ENCODE results near the gene SLC30A7. TPM values are rescaled to one million over a fixed set of nuclear protein-coding genes. Genes with fewer than 3 reads are reported as not detected.

The SLC30A7 gene
- total and polyA plus RNA-seq, 2 of the 13 experiments (the other 11 are each of a cell fraction or from before 2014, with no cell fraction given), result 8.3 to 40.8 TPM

DNA sequence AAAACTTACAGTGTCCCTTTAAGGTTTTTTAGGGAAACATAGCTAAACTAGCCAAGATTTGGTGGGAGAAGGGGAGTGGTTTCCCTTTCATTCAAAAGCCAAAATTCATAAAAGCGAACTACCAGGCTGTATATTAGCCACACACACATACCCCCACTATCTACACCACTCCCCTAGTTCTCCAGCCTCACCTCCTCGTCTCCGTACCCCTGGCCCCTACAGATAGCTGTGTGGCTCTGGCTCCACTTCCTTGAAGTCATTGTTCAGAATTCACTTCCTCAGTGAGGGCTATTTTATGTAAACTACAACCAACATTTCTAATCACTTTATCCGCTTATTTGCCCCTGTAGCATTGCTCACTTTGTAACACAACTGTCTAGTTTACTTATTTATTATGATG is 135.0 kb downstream of the SLC30A7 start:
- BruUV-seq (replicated peaks), result no TSS peak
- Histone ChIP-seq H2AFZ (ENCODE audit: low read length) (no peak overlapping the region), H3K36me3 (replicated peaks in 1 of 2; ENCODE audit: control insufficient read depth in 1 of 2, insufficient read depth in 2 of 2, low read length in 2 of 2) (no peaks in the 10 kb centered on the region), H3K9ac (ENCODE audit: insufficient read depth, low read depth, low read length) (no peak overlapping the region), H3K27ac (ENCODE audit: extremely low read length, insufficient read depth, low read length) (no peak overlapping the region), H3K79me2 (ENCODE audit: insufficient read depth, low read length) (peaks cover 14% of the 10 kb centered on the region), H3K4me3 (replicated peaks in 1 of 3; ENCODE audit: insufficient read depth in 1 of 3, low read depth in 2 of 3, low read length in 3 of 3) (no peak overlapping the region), H3K4me2 (ENCODE audit: low read depth, low read length) (no peak overlapping the region), H3K4me1 (ENCODE audit: insufficient read depth, low read length) (peaks cover 34% of the 10 kb centered on the region), H3K27me3 (ENCODE audit: control insufficient read depth in 1 of 2, insufficient read depth in 2 of 2, low read length in 2 of 2) (no peaks in the 10 kb centered on the region; a peak in 1 of 5 replicates), H4K20me1 (ENCODE audit: insufficient read depth, low read length) (no peaks in the 10 kb centered on the region), H3K9me3 (ENCODE audit: low read length) (no peaks in the 10 kb centered on the region)
- no peak for TF ChIP-seq SRSF1 (optimal IDR thresholded peaks at IDR 0.05; ENCODE audit: low read depth, low read length)
- no peak for TF ChIP-seq FOXC1 (CRISPR knock-in tag; IDR thresholded peaks at IDR 0.05; ENCODE audit: borderline replicate concordance)
- TF ChIP-seq PAF1 (CRISPR knock-in tag; IDR thresholded peaks at IDR 0.05), result no peak
- TF ChIP-seq ZNF772 (CRISPR knock-in tag; IDR thresholded peaks at IDR 0.05), result no peak
- TF ChIP-seq, protein P1, sequence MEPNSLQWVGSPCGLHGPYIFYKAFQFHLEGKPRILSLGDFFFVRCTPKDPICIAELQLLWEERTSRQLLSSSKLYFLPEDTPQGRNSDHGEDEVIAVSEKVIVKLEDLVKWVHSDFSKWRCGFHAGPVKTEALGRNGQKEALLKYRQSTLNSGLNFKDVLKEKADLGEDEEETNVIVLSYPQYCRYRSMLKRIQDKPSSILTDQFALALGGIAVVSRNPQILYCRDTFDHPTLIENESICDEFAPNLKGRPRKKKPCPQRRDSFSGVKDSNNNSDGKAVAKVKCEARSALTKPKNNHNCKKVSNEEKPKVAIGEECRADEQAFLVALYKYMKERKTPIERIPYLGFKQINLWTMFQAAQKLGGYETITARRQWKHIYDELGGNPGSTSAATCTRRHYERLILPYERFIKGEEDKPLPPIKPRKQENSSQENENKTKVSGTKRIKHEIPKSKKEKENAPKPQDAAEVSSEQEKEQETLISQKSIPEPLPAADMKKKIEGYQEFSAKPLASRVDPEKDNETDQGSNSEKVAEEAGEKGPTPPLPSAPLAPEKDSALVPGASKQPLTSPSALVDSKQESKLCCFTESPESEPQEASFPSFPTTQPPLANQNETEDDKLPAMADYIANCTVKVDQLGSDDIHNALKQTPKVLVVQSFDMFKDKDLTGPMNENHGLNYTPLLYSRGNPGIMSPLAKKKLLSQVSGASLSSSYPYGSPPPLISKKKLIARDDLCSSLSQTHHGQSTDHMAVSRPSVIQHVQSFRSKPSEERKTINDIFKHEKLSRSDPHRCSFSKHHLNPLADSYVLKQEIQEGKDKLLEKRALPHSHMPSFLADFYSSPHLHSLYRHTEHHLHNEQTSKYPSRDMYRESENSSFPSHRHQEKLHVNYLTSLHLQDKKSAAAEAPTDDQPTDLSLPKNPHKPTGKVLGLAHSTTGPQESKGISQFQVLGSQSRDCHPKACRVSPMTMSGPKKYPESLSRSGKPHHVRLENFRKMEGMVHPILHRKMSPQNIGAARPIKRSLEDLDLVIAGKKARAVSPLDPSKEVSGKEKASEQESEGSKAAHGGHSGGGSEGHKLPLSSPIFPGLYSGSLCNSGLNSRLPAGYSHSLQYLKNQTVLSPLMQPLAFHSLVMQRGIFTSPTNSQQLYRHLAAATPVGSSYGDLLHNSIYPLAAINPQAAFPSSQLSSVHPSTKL (CRISPR knock-in tag; IDR thresholded peaks at IDR 0.05), result no peak
- TF ChIP-seq, protein P2, sequence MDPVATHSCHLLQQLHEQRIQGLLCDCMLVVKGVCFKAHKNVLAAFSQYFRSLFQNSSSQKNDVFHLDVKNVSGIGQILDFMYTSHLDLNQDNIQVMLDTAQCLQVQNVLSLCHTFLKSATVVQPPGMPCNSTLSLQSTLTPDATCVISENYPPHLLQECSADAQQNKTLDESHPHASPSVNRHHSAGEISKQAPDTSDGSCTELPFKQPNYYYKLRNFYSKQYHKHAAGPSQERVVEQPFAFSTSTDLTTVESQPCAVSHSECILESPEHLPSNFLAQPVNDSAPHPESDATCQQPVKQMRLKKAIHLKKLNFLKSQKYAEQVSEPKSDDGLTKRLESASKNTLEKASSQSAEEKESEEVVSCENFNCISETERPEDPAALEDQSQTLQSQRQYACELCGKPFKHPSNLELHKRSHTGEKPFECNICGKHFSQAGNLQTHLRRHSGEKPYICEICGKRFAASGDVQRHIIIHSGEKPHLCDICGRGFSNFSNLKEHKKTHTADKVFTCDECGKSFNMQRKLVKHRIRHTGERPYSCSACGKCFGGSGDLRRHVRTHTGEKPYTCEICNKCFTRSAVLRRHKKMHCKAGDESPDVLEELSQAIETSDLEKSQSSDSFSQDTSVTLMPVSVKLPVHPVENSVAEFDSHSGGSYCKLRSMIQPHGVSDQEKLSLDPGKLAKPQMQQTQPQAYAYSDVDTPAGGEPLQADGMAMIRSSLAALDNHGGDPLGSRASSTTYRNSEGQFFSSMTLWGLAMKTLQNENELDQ (CRISPR knock-in tag; IDR thresholded peaks at IDR 0.05; ENCODE audit: borderline replicate concordance), result no peak
- no peak for TF ChIP-seq ZNF7 (CRISPR knock-in tag; IDR thresholded peaks at IDR 0.05)
- TF ChIP-seq THYN1 (CRISPR knock-in tag; IDR thresholded peaks at IDR 0.05; ENCODE audit: borderline replicate concordance, low read depth), result no peak
- TF ChIP-seq, protein P3, sequence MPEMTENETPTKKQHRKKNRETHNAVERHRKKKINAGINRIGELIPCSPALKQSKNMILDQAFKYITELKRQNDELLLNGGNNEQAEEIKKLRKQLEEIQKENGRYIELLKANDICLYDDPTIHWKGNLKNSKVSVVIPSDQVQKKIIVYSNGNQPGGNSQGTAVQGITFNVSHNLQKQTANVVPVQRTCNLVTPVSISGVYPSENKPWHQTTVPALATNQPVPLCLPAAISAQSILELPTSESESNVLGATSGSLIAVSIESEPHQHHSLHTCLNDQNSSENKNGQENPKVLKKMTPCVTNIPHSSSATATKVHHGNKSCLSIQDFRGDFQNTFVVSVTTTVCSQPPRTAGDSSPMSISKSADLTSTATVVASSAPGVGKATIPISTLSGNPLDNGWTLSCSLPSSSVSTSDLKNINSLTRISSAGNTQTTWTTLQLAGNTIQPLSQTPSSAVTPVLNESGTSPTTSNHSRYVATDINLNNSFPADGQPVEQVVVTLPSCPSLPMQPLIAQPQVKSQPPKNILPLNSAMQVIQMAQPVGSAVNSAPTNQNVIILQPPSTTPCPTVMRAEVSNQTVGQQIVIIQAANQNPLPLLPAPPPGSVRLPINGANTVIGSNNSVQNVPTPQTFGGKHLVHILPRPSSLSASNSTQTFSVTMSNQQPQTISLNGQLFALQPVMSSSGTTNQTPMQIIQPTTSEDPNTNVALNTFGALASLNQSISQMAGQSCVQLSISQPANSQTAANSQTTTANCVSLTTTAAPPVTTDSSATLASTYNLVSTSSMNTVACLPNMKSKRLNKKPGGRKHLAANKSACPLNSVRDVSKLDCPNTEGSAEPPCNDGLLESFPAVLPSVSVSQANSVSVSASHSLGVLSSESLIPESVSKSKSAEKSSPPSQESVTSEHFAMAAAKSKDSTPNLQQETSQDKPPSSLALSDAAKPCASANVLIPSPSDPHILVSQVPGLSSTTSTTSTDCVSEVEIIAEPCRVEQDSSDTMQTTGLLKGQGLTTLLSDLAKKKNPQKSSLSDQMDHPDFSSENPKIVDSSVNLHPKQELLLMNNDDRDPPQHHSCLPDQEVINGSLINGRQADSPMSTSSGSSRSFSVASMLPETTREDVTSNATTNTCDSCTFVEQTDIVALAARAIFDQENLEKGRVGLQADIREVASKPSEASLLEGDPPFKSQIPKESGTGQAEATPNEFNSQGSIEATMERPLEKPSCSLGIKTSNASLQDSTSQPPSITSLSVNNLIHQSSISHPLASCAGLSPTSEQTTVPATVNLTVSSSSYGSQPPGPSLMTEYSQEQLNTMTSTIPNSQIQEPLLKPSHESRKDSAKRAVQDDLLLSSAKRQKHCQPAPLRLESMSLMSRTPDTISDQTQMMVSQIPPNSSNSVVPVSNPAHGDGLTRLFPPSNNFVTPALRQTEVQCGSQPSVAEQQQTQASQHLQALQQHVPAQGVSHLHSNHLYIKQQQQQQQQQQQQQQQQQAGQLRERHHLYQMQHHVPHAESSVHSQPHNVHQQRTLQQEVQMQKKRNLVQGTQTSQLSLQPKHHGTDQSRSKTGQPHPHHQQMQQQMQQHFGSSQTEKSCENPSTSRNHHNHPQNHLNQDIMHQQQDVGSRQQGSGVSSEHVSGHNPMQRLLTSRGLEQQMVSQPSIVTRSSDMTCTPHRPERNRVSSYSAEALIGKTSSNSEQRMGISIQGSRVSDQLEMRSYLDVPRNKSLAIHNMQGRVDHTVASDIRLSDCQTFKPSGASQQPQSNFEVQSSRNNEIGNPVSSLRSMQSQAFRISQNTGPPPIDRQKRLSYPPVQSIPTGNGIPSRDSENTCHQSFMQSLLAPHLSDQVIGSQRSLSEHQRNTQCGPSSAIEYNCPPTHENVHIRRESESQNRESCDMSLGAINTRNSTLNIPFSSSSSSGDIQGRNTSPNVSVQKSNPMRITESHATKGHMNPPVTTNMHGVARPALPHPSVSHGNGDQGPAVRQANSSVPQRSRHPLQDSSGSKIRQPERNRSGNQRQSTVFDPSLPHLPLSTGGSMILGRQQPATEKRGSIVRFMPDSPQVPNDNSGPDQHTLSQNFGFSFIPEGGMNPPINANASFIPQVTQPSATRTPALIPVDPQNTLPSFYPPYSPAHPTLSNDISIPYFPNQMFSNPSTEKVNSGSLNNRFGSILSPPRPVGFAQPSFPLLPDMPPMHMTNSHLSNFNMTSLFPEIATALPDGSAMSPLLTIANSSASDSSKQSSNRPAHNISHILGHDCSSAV (CRISPR knock-in tag; IDR thresholded peaks at IDR 0.05; ENCODE audit: borderline replicate concordance), result no peak
- ATAC-seq (no peak), DNase-seq (ENCODE audit: low spot score) (no peak), FAIRE-seq (no peak)
- in situ Hi-C loops (cut with HindIII; ENCODE audit: extremely low pct_ligation_motif_present, low pct_unique_long_range_greater_than_20kb), result no loop called here
- intact Hi-C loops (cut with micrococcal nuclease; ENCODE audit: unreplicated experiment), result no loop called here
- ChIA-PET CTCF (ENCODE audit: low intra/inter-chr PET ratio, low total read pairs) (no interaction called here), POLR2A (no interaction called here)
- WGBS (ENCODE audit: low lambda C conversion rate), result 93% methylated on average over 4 of the region's 4 CpGs
